AG04450 (cell line): ENCODE measurements around the gene MYO9B. TPM values are rescaled to one million over a fixed set of nuclear protein-coding genes. Genes with fewer than 3 reads are reported as not detected.

Experiments used
- CTCF ChIA-PET: fragments of 300-600, 350-600 bp; formaldehyde crosslinking; extraction: SDS; loops from one replicate; lab custom pipeline; 2022; ENCODE audit warnings: antibody characterized with exemption, inconsistent platforms; lab: Charles Lee
- POLR2A ChIA-PET: fragments of 350-600 bp; formaldehyde crosslinking; extraction: SDS; loops from one replicate; lab custom pipeline; 2021; ENCODE audit warnings: antibody characterized with exemption, inconsistent platforms; lab: Yijun Ruan, JAX
- DNase-seq: peaks from one replicate; pipeline ENCODE4 v3.0.0-alpha.2; 2011; ENCODE audit warnings: low read depth, low spot score
- H3K27ac ChIP-seq: one replicate; pipeline ENCODE4 v1.5.1; 2012; ENCODE audit warnings: low read depth, low read length, control low read depth
- H3K27me3 ChIP-seq: one replicate; pipeline ENCODE4 v1.6.0; 2012; ENCODE audit warnings: low read length; ENCODE audit not compliant: control insufficient read depth, insufficient read depth
- H3K4me3 ChIP-seq: 2 replicates; pipeline ENCODE4 v1.5.1; 2011; ENCODE audit warnings: mild to moderate bottlenecking, low read depth, low read length, control low read depth
- H3K9me3 ChIP-seq: 2 replicates; pipeline ENCODE4 v1.5.1; 2012; ENCODE audit warnings: low read length; ENCODE audit not compliant: control insufficient read depth, insufficient read depth
- CTCF ChIP-seq: IDR thresholded peaks from 2 replicates; pipeline ENCODE4 v1.5.1; 2011; ENCODE audit warnings: low read depth, low read length, control low read depth, inconsistent platforms
- polyA plus RNA-seq: library from polyadenylated mRNA; depleted of rRNA; stranded (reverse); fragments of >200 nt; gene quantifications from 2 replicates; pipeline ENCODE4 v1.2.3, GENCODE V29; 2011

The MYO9B gene
- polyA plus RNA-seq, 1 experiment = 34.5 TPM

- ChIA-PET POLR2A (no interaction called here), CTCF (no interaction called here)
- H3K4me3 ChIP-seq = no peak overlapping the region
- DNase-seq = no peak
- no peaks in the 10 kb centered on the region for H3K9me3 ChIP-seq
- no peak overlapping the region for H3K27ac ChIP-seq
- TF ChIP-seq CTCF = no peak
- H3K27me3 ChIP-seq = no peaks in the 10 kb centered on the region
These were observed 78.4 kb downstream of the MYO9B start for GRCh38 chr19:17153996-17154395.

- Histone ChIP-seq H3K27me3 (no peaks in the 10 kb centered on the region), H3K4me3 (no peak overlapping the region), H3K9me3 (no peaks in the 10 kb centered on the region), H3K27ac (no peak overlapping the region)
- ChIA-PET CTCF (no interaction called here), POLR2A (no interaction called here)
- no peak for DNase-seq
- no peak for TF ChIP-seq CTCF
These were observed 79.7 kb downstream of the MYO9B start for GRCh38 chr19:17155251-17155650.

- CTCF ChIA-PET = interaction anchor here (0.5 to 0.6 kb wide), 2 partner anchors 189 to 677 kb away, joined by 3 read pairs; no protein-coding TSS in a partner anchor
These were observed 80.8 kb downstream of the MYO9B start for GRCh38 chr19:17156296-17156946.

GRCh38 chr19:17156947-17157302 lies 81.3 kb downstream of the MYO9B start:
- CTCF ChIA-PET = interaction anchor here (0.5 kb wide), 1 partner anchor 189 kb away, joined by 3 read pairs; no protein-coding TSS in a partner anchor
- no peak for DNase-seq
- Histone ChIP-seq H3K9me3 (no peaks in the 10 kb centered on the region), H3K27me3 (no peaks in the 10 kb centered on the region), H3K4me3 (no peak overlapping the region), H3K27ac (no peak overlapping the region)
- POLR2A ChIA-PET = no interaction called here
- no peak for TF ChIP-seq CTCF

More at GRCh38 chr19:17156296-17156946, 80.8 kb downstream of the MYO9B start:
- Histone ChIP-seq H3K9me3 (no peaks in the 10 kb centered on the region), H3K4me3 (no peak overlapping the region), H3K27me3 (no peaks in the 10 kb centered on the region), H3K27ac (no peak overlapping the region)
- POLR2A ChIA-PET = no interaction called here
- DNase-seq = no peak
- TF ChIP-seq CTCF = no peak

- POLR2A ChIA-PET = interaction anchor here (1.0 kb wide), 1 partner anchor 78 kb away, joined by 3 read pairs; no protein-coding TSS in a partner anchor
- Histone ChIP-seq H3K27ac (no peak overlapping the region), H3K4me3 (no peak overlapping the region), H3K27me3 (no peaks in the 10 kb centered on the region), H3K9me3 (peaks cover 7% of the 10 kb centered on the region)
- no peak for TF ChIP-seq CTCF
- DNase-seq = no peak
- CTCF ChIA-PET = no interaction called here
These were observed 83.0 kb downstream of the MYO9B start for GRCh38 chr19:17158584-17158983.
